Neutrophil (primary cell): ENCODE results near the gene EDIL3.

Source experiments
- H3K27ac ChIP-seq: fragments of 200-600 bp; sonication (generic); 2 replicates; pipeline ENCODE4 v1.5.1; 2016; ENCODE audit warnings: mild to moderate bottlenecking, moderate library complexity
- H3K27me3 ChIP-seq: fragments of 200-600 bp; sonication (generic); 2 replicates; pipeline ENCODE4 v1.6.0; 2016; ENCODE audit warnings: mild to moderate bottlenecking
- H3K36me3 ChIP-seq: fragments of 200-600 bp; sonication (generic); 2 replicates; pipeline ENCODE4 v1.5.1; 2017
- H3K4me1 ChIP-seq, 2 experiments: fragments of 200-600 bp in 1 of 2; sonication (generic) in 1 of 2; 1 replicate in 1 of 2; 2 replicates in 1 of 2; pipeline versions ENCODE4 v1.5.1 to v1.6.1; 2013 to 2016; ENCODE audit warnings: low read depth in 1 of 2, low read length in 1 of 2, mild to moderate bottlenecking in 1 of 2, moderate library complexity in 1 of 2; ENCODE audit not compliant: control insufficient read depth in 1 of 2, insufficient read depth in 1 of 2
- H3K4me3 ChIP-seq, 2 experiments: fragments of 200-600 bp in 1 of 2; sonication (generic) in 1 of 2; 1 replicate in 1 of 2; 2 replicates in 1 of 2; pipeline ENCODE4 v1.5.1; 2013 to 2016; ENCODE audit warnings: low read depth in 1 of 2, low read length in 1 of 2, mild to moderate bottlenecking in 1 of 2, moderate library complexity in 1 of 2
- H3K9me3 ChIP-seq: fragments of 200-600 bp; sonication (generic); 2 replicates; pipeline ENCODE4 v1.5.1; 2016
- CTCF ChIP-seq: fragments of 200-600 bp; sonication (generic); IDR thresholded peaks from 2 replicates; pipeline ENCODE4 v1.5.1; 2016; ENCODE audit warnings: antibody characterized with exemption

EDIL3 gene

GRCh38 chr5:84393969-84394368 lies 9.3 kb upstream of the EDIL3 start:
- no peaks in the 10 kb centered on the region for H3K27me3 ChIP-seq

DNA sequence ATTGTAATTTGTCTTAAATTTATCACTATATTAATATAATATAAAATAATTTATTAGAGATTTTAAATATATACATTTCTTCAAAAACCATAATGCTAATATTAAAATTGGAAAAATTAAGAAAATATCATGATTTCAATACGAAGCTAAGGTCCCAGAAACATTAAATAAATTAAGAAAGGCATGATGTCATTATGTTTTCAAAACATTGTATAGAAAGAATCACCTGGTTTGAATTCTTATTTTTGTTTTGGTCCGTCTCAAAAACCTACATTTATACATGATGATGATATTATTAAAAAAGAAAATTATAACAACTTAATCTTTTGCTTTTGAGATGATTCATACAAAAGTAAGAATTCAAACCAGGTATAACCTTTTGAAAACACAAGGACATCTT lies 8.2 kb upstream of the EDIL3 start:
- no peak for TF ChIP-seq CTCF
- no peak overlapping the region for H3K27ac ChIP-seq
- no peaks in the 10 kb centered on the region for H3K36me3 ChIP-seq
- no peak overlapping the region for H3K4me3 ChIP-seq
- no peaks in the 10 kb centered on the region for H3K9me3 ChIP-seq
- no peaks in the 10 kb centered on the region for H3K4me1 ChIP-seq
- no peaks in the 10 kb centered on the region for H3K27me3 ChIP-seq

More at GRCh38 chr5:84393969-84394368, 9.3 kb upstream of the EDIL3 start:
- Histone ChIP-seq H3K4me1 (no peaks in the 10 kb centered on the region), H3K9me3 (no peaks in the 10 kb centered on the region), H3K36me3 (no peaks in the 10 kb centered on the region), H3K27ac (no peak overlapping the region), H3K4me3 (no peak overlapping the region)
- no peak for TF ChIP-seq CTCF

DNA sequence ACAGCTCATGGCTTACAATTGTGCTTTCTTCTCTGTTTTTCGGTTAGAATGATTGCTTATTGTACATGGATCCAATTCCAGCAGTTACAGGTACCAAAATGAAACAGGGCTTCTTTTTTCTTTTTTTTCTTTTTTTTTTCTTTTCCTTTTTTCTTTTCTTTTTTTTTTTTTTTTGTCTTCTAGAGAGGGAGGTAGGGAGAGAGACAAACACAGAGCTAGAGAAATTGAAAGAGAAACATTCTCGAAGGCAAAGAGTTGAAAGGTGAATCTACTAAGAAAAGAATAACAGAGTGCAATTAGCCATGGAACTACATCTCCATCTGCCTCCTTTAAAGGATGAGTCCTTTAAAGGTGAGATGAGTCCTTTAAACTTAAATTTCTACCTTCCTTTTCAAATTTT lies 1.0 kb upstream of the EDIL3 start:
- no peaks in the 10 kb centered on the region for H3K36me3 ChIP-seq
- no peak overlapping the region for H3K4me3 ChIP-seq
- H3K9me3 ChIP-seq: no peaks in the 10 kb centered on the region
- peaks cover 65% of the 10 kb centered on the region for H3K27me3 ChIP-seq
- no peak overlapping the region for H3K27ac ChIP-seq
- TF ChIP-seq CTCF: no peak
- H3K4me1 ChIP-seq: no peaks in the 10 kb centered on the region

DNA sequence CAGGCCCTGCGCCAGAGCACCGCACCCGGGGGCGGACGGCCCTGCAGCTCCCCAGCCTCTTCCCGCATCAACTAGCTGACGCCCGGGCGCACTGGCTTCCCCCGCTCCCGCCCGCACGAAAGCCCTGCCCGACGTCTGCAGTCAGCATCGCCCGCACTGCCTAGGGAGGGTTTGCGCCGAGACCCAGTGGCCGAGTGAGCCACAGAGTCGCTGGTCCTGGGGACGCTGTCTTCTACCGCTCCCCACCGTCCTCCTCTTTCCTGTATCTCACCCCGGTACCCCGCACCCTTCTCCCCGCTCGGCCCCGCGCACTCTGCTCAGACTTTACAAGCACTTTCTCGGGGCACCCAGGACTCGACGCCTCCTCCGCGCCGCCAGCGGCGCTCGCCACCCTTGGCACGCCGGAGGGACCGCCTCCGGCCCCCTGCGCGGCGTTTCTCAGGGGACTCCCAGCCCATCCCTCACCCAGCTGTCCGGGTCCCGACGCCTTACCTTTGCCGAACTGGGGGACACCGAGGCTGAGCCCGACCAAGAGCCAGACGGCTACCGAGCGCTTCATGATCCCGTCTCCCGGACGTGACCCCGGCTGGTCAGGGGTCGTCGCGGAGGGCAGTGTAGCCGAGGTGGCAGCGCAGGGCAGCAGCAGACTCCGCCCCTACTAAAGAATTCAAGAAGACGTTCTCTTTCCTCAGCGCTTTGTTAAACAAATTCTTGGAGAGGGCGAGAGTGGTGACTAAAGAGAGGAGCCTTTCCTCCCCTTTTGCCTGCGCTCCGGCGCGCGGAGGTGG lies 670 bp downstream of the EDIL3 start:
- H3K36me3 ChIP-seq: no peaks in the 10 kb centered on the region
- TF ChIP-seq CTCF: no peak
- no peak overlapping the region for H3K4me3 ChIP-seq
- H3K27ac ChIP-seq: no peak overlapping the region
- no peaks in the 10 kb centered on the region for H3K4me1 ChIP-seq
- H3K9me3 ChIP-seq: no peaks in the 10 kb centered on the region
- peaks cover 81% of the 10 kb centered on the region for H3K27me3 ChIP-seq

DNA sequence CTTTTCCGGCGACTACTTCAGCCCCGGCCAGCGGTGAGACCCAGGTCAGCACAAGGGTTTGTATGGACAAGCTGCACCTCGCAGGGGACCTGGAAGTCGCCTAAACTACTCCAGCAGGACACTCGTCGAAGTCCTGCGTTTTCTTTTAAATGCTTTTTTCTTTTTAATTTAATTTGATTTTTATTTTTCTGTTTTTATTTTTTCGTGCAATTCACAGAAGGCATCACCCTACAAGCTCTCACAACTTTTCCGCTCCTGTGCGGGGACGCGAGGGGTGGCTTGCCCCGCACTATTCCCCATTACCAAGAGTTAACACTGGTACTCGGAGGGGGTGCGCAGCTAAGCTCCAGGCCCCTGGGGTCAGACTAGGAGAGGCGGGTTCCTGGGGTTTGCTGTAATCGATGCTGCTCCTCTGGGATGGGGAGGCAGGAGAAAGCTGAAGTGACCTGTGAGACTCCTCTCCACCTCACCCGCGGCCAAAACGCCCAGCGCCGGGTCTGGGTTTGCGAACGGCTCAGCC lies 1.3 kb downstream of the EDIL3 start:
- H3K4me3 ChIP-seq: no peak overlapping the region
- no peaks in the 10 kb centered on the region for H3K36me3 ChIP-seq
- H3K27ac ChIP-seq: no peak overlapping the region
- H3K27me3 ChIP-seq: peaks cover 87% of the 10 kb centered on the region
- no peaks in the 10 kb centered on the region for H3K4me1 ChIP-seq
- no peak for TF ChIP-seq CTCF
- no peaks in the 10 kb centered on the region for H3K9me3 ChIP-seq
